K562 (cell line): ENCODE results near the gene NUDT1. TPM values are rescaled to one million over a fixed set of nuclear protein-coding genes. Genes with fewer than 3 reads are reported as not detected.

Source experiments
- EGR1 ChIP-seq: fragments of 450-650 bp; conservative IDR thresholded peaks from 2 replicates; pipeline ENCODE4 v1.6.1; 2017; ENCODE audit warnings: mild to moderate bottlenecking
- ELF2 ChIP-seq: fragments of 250-450 bp; sonication (Bioruptor Pico); IDR thresholded peaks from 2 replicates; pipeline ENCODE4 v1.5.0; 2021; ENCODE audit warnings: mild to moderate bottlenecking
- GATAD2A ChIP-seq: fragments of 450-650 bp; IDR thresholded peaks from 2 replicates; pipeline ENCODE4 v1.6.1; 2017
- MTA2 ChIP-seq: fragments of 450-650 bp; IDR thresholded peaks from 2 replicates; pipeline ENCODE4 v1.6.1; 2016; ENCODE audit warnings: low read depth
- MYBL2 ChIP-seq, 2 experiments: fragments of 450-650 bp in 1 of 2; sonication (generic) in 1 of 2; formaldehyde crosslinking in 1 of 2; IDR thresholded peaks; 2 replicates each; pipeline versions ENCODE4 v1.6.1 to v1.8.1; 2017 to 2022; ENCODE audit warnings: borderline replicate concordance in 1 of 2, inconsistent platforms in 1 of 2, low read depth in 1 of 2, mild to moderate bottlenecking in 1 of 2, missing genetic modification reagents in 1 of 2, moderate library complexity in 1 of 2
- NFE2L1 ChIP-seq: fragments of 450-650 bp; IDR thresholded peaks from 2 replicates; pipeline ENCODE4 v1.6.1; 2016; ENCODE audit warnings: missing genetic modification characterization, low read depth, mild to moderate bottlenecking, missing compliant biosample characterization, moderate library complexity, borderline replicate concordance
- NFIX ChIP-seq: fragments of 250-450 bp; sonication (Bioruptor Pico); IDR thresholded peaks from 2 replicates; pipeline ENCODE4 v1.4.0; 2020; ENCODE audit warnings: low read depth, mild to moderate bottlenecking, moderate library complexity
- SUPT5H ChIP-seq: fragments of 450-650 bp; IDR thresholded peaks from 2 replicates; pipeline ENCODE4 v1.6.1; 2016
- TAF1 ChIP-seq: IDR thresholded peaks from 2 replicates; pipeline ENCODE4 v1.6.1; 2011; ENCODE audit warnings: mild to moderate bottlenecking, low read length, moderate library complexity; ENCODE audit not compliant: insufficient read depth, control insufficient read depth, severe bottlenecking; ENCODE audit errors: extremely low read depth
- ZC3H11A ChIP-seq: IDR thresholded peaks from 2 replicates; pipeline ENCODE4 v1.6.1; 2012; ENCODE audit warnings: low read depth, low read length, improper control_type of control experiment
- ZNF431 ChIP-seq: sonication (generic); formaldehyde crosslinking; IDR thresholded peaks from 2 replicates; pipeline ENCODE4 v1.8.0; 2022; ENCODE audit warnings: mild to moderate bottlenecking, missing genetic modification reagents
- ZNF766 ChIP-seq: fragments of 200-800 bp; sonication (Bioruptor generic); conservative IDR thresholded peaks from 2 replicates; pipeline ENCODE4 v1.6.1; 2016; ENCODE audit warnings: missing genetic modification characterization, missing compliant biosample characterization
- polyA plus RNA-seq, 8 experiments: library from polyadenylated mRNA; depleted of rRNA in 4 of 8; stranded (reverse) in 5 of 8; unstranded in 3 of 8; fragments of >200 nt; fragmentation: Nextera tagmentation in 2 of 8; fragmentation: Illumina TruSeq in 1 of 8; extraction: Ambion mirVana in 2 of 8; extraction: Trizol in 1 of 8; gene quantifications; 2 replicates each; pipeline versions ENCODE4 v1.2.1 to v1.2.3, GENCODE V29; 2011 to 2014; ENCODE audit warnings: inconsistent platforms in 1 of 8, missing spikeins in 1 of 8
- total RNA-seq, 7 experiments: library from RNA; depleted of rRNA in 6 of 7; stranded (reverse); fragments of >200 nt in 6 of 7; fragmentation: Illumina TruSeq in 2 of 7; extraction: Trizol in 2 of 7; gene quantifications; 2 replicates each; pipeline versions ENCODE4 v1.2.1 to v1.2.3, GENCODE V29; 2011 to 2021; ENCODE audit warnings: low replicate concordance in 1 of 7
- TF ChIP-seq, protein P1 (sequence below), 2 experiments: fragments of 450-650 bp; IDR thresholded peaks; 2 replicates each; pipeline ENCODE4 v1.6.1; 2016
- TF ChIP-seq, protein P2 (sequence below): fragments of 200-600 bp; sonication (generic); IDR thresholded peaks from one replicate; pipeline ENCODE4 v1.6.1; 2012; ENCODE audit warnings: mild to moderate bottlenecking, low read depth, low read length, inconsistent platforms
- TF ChIP-seq, protein P3 (sequence below): fragments of 250-450 bp; sonication (Bioruptor Pico); IDR thresholded peaks from 2 replicates; pipeline ENCODE4 v1.8.0; 2021; ENCODE audit warnings: moderate library complexity, mild to moderate bottlenecking, inconsistent platforms

Gene NUDT1
- total and polyA plus RNA-seq, 9 of the 15 experiments (the other 6 are each of a cell fraction or from before 2014, with no cell fraction given): 5.3 to 73.3 (median 29.6) TPM

DNA sequence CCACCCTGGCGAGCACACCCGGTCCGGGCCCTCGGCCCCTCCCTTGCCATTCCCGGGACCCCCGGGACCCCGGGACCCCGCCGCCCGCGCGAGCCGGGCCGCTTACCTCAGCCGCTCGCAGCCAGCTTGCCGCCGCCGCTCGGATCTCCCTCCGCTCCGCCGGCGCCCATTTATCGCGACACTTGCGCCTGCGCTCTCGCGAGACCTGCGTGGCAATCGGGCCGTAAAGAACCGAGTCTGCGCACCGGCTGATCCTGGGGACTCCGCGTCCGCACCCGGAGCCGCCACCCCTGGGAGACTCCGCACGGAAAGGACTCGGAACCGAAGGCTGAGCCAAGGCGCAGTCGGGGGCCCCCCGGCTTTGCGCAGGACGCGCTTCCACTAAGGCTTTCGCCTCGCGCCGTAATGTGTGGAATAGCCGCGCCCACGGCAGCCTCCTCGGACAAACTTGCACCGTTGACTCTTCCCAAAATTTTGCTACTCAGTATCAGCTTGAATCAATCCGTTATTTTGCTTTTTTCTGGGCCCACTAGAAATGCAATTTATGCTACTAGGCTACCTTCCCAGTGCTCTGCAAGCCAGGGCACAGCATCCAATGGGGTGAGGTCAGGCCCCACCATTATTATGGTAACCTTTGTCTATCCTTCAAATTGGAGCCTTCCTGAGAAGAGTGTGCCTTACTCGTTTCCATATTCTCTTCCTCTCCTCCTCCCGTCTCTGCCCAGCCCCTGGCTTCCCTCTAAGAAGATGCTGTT, 9.1 kb upstream of the NUDT1 start, which contains the start of gene MAD1L1 (continued):
- TF ChIP-seq MYBL2 (IDR thresholded peaks at IDR 0.05; ENCODE audit: low read depth): no peak
- no peak for TF ChIP-seq MYBL2 (CRISPR knock-in tag; IDR thresholded peaks at IDR 0.05; ENCODE audit: borderline replicate concordance)
- TF ChIP-seq NFIX (CRISPR knock-in tag): no peak
- TF ChIP-seq MTA2: no peak
- TF ChIP-seq, protein P1, sequence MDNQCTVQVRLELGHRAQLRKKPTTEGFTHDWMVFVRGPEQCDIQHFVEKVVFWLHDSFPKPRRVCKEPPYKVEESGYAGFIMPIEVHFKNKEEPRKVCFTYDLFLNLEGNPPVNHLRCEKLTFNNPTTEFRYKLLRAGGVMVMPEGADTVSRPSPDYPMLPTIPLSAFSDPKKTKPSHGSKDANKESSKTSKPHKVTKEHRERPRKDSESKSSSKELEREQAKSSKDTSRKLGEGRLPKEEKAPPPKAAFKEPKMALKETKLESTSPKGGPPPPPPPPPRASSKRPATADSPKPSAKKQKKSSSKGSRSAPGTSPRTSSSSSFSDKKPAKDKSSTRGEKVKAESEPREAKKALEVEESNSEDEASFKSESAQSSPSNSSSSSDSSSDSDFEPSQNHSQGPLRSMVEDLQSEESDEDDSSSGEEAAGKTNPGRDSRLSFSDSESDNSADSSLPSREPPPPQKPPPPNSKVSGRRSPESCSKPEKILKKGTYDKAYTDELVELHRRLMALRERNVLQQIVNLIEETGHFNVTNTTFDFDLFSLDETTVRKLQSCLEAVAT (IDR thresholded peaks at IDR 0.05): no peak
- no peak for TF ChIP-seq GATAD2A
- no peak for TF ChIP-seq EGR1
- TF ChIP-seq ZNF766 (CRISPR knock-in tag): 0 out of 2 replicates have a peak, but pooled peaks have one; percentile 33
- TF ChIP-seq ZNF431 (CRISPR knock-in tag): 0 out of 2 replicates have a peak, but pooled peaks have one; percentile 17
- TF ChIP-seq ZC3H11A: no peak
- TF ChIP-seq NFE2L1: no peak
- no peak for TF ChIP-seq ELF2 (CRISPR knock-in tag)
- TF ChIP-seq, protein P2, sequence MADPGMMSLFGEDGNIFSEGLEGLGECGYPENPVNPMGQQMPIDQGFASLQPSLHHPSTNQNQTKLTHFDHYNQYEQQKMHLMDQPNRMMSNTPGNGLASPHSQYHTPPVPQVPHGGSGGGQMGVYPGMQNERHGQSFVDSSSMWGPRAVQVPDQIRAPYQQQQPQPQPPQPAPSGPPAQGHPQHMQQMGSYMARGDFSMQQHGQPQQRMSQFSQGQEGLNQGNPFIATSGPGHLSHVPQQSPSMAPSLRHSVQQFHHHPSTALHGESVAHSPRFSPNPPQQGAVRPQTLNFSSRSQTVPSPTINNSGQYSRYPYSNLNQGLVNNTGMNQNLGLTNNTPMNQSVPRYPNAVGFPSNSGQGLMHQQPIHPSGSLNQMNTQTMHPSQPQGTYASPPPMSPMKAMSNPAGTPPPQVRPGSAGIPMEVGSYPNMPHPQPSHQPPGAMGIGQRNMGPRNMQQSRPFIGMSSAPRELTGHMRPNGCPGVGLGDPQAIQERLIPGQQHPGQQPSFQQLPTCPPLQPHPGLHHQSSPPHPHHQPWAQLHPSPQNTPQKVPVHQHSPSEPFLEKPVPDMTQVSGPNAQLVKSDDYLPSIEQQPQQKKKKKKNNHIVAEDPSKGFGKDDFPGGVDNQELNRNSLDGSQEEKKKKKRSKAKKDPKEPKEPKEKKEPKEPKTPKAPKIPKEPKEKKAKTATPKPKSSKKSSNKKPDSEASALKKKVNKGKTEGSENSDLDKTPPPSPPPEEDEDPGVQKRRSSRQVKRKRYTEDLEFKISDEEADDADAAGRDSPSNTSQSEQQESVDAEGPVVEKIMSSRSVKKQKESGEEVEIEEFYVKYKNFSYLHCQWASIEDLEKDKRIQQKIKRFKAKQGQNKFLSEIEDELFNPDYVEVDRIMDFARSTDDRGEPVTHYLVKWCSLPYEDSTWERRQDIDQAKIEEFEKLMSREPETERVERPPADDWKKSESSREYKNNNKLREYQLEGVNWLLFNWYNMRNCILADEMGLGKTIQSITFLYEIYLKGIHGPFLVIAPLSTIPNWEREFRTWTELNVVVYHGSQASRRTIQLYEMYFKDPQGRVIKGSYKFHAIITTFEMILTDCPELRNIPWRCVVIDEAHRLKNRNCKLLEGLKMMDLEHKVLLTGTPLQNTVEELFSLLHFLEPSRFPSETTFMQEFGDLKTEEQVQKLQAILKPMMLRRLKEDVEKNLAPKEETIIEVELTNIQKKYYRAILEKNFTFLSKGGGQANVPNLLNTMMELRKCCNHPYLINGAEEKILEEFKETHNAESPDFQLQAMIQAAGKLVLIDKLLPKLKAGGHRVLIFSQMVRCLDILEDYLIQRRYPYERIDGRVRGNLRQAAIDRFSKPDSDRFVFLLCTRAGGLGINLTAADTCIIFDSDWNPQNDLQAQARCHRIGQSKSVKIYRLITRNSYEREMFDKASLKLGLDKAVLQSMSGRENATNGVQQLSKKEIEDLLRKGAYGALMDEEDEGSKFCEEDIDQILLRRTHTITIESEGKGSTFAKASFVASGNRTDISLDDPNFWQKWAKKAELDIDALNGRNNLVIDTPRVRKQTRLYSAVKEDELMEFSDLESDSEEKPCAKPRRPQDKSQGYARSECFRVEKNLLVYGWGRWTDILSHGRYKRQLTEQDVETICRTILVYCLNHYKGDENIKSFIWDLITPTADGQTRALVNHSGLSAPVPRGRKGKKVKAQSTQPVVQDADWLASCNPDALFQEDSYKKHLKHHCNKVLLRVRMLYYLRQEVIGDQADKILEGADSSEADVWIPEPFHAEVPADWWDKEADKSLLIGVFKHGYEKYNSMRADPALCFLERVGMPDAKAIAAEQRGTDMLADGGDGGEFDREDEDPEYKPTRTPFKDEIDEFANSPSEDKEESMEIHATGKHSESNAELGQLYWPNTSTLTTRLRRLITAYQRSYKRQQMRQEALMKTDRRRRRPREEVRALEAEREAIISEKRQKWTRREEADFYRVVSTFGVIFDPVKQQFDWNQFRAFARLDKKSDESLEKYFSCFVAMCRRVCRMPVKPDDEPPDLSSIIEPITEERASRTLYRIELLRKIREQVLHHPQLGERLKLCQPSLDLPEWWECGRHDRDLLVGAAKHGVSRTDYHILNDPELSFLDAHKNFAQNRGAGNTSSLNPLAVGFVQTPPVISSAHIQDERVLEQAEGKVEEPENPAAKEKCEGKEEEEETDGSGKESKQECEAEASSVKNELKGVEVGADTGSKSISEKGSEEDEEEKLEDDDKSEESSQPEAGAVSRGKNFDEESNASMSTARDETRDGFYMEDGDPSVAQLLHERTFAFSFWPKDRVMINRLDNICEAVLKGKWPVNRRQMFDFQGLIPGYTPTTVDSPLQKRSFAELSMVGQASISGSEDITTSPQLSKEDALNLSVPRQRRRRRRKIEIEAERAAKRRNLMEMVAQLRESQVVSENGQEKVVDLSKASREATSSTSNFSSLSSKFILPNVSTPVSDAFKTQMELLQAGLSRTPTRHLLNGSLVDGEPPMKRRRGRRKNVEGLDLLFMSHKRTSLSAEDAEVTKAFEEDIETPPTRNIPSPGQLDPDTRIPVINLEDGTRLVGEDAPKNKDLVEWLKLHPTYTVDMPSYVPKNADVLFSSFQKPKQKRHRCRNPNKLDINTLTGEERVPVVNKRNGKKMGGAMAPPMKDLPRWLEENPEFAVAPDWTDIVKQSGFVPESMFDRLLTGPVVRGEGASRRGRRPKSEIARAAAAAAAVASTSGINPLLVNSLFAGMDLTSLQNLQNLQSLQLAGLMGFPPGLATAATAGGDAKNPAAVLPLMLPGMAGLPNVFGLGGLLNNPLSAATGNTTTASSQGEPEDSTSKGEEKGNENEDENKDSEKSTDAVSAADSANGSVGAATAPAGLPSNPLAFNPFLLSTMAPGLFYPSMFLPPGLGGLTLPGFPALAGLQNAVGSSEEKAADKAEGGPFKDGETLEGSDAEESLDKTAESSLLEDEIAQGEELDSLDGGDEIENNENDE: peak; percentile 99
- peak; percentile 66 for TF ChIP-seq SUPT5H
- TF ChIP-seq TAF1: peak; percentile 72
- TF ChIP-seq, protein P3, sequence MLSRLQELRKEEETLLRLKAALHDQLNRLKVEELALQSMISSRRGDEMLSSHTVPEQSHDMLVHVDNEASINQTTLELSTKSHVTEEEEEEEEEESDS: no peak
